Neural crest cell (in vitro differentiated cells): ENCODE measurements around the gene TCF25. TPM values are rescaled to one million over a fixed set of nuclear protein-coding genes. Genes with fewer than 3 reads are reported as not detected.

Source experiments
- DNase-seq: peaks from one replicate; pipeline ENCODE4 v3.0.0; 2021; ENCODE audit warnings: low read depth, mixed read lengths, low spot score
- H3K27ac Mint-ChIP-seq: one replicate; pipeline ENCODE4 v1.8.0; 2021; ENCODE audit warnings: mild to moderate bottlenecking, mixed read lengths; ENCODE audit not compliant: unreplicated experiment
- H3K27me3 Mint-ChIP-seq: 2 replicates; pipeline ENCODE4 v1.8.0; 2021; ENCODE audit warnings: low read depth, mild to moderate bottlenecking, mixed read lengths
- H3K36me3 Mint-ChIP-seq: 2 replicates; pipeline ENCODE4 v1.8.0; 2021; ENCODE audit warnings: low read depth, mild to moderate bottlenecking, mixed read lengths
- H3K4me1 Mint-ChIP-seq: 2 replicates; pipeline ENCODE4 v1.8.0; 2021; ENCODE audit warnings: mixed read lengths
- H3K4me3 Mint-ChIP-seq: one replicate; pipeline ENCODE4 v1.8.0; 2021; ENCODE audit warnings: mild to moderate bottlenecking, mixed read lengths
- H3K9me3 Mint-ChIP-seq: 2 replicates; pipeline ENCODE4 v1.8.0; 2021; ENCODE audit warnings: mixed read lengths
- CTCF ChIP-seq: fragments of 200-600 bp; sonication (generic); conservative IDR thresholded peaks from 2 replicates; pipeline ENCODE4 v1.5.0; 2021; ENCODE audit warnings: antibody characterized with exemption, mild to moderate bottlenecking
- total RNA-seq: library from RNA; stranded (reverse); gene quantifications from 2 replicates; pipeline ENCODE4 v1.2.1, GENCODE V29; 2021

TCF25 gene
- total RNA-seq, 1 donor from 2014 or later: 209 TPM

- Mint-ChIP-seq H3K36me3 (peaks cover 14% of the 10 kb centered on the region), H3K27ac (no peak overlapping the region), H3K27me3 (no peaks in the 10 kb centered on the region), H3K4me1 (peaks cover 6% of the 10 kb centered on the region), H3K4me3 (peak overlapping the region; percentile 61), H3K9me3 (no peaks in the 10 kb centered on the region)
- no peak for TF ChIP-seq CTCF
- no peak for DNase-seq
Measured at GRCh38 chr16:89955001-89955685, 81.8 kb downstream of the TCF25 start.

- DNase-seq: no peak
- Mint-ChIP-seq H3K4me3 (no peak overlapping the region), H3K27me3 (no peaks in the 10 kb centered on the region), H3K27ac (no peak overlapping the region), H3K4me1 (peaks cover 5% of the 10 kb centered on the region), H3K9me3 (no peaks in the 10 kb centered on the region), H3K36me3 (peaks cover 14% of the 10 kb centered on the region)
- no peak for TF ChIP-seq CTCF
Measured at GRCh38 chr16:89956505-89957215, 83.3 kb downstream of the TCF25 start.

GRCh38 chr16:89957216-89957785, 83.9 kb downstream of the TCF25 start:
- H3K9me3 Mint-ChIP-seq: no peaks in the 10 kb centered on the region
- DNase-seq: no peak
- TF ChIP-seq CTCF: no peak
- no peak overlapping the region for H3K27ac Mint-ChIP-seq
- no peak overlapping the region for H3K4me3 Mint-ChIP-seq
- no peaks in the 10 kb centered on the region for H3K27me3 Mint-ChIP-seq
- peaks cover 5% of the 10 kb centered on the region for H3K4me1 Mint-ChIP-seq
- H3K36me3 Mint-ChIP-seq: peaks cover 14% of the 10 kb centered on the region

- TF ChIP-seq CTCF: no peak
- no peaks in the 10 kb centered on the region for H3K9me3 Mint-ChIP-seq
- H3K36me3 Mint-ChIP-seq: peaks cover 14% of the 10 kb centered on the region
- no peaks in the 10 kb centered on the region for H3K27me3 Mint-ChIP-seq
- peaks cover 5% of the 10 kb centered on the region for H3K4me1 Mint-ChIP-seq
- H3K27ac Mint-ChIP-seq: peak overlapping the region; percentile 83
- DNase-seq: peak; percentile 35
- no peak overlapping the region for H3K4me3 Mint-ChIP-seq
Measured at GRCh38 chr16:89958068-89958467, 84.7 kb downstream of the TCF25 start.

- DNase-seq: no peak
- Mint-ChIP-seq H3K4me3 (no peak overlapping the region), H3K27ac (no peak overlapping the region), H3K36me3 (peaks cover 14% of the 10 kb centered on the region), H3K9me3 (no peaks in the 10 kb centered on the region), H3K4me1 (peaks cover 5% of the 10 kb centered on the region), H3K27me3 (no peaks in the 10 kb centered on the region)
- TF ChIP-seq CTCF: no peak
Measured at GRCh38 chr16:89958596-89958995, 85.2 kb downstream of the TCF25 start.
